Mammary epithelial cell (primary cell): ENCODE results near the gene GOLGA7B.

Source experiments
- EZH2 ChIP-seq: IDR thresholded peaks from 2 replicates; pipeline ENCODE4 v1.6.1; 2012; ENCODE audit warnings: low read length, inconsistent platforms, borderline replicate concordance
- TF ChIP-seq, protein P1 (sequence below), 2 donors: IDR thresholded peaks in 1 of 2; conservative IDR thresholded peaks in 1 of 2; 2 replicates each; pipeline ENCODE4 v1.5.1; 2011 to 2012; ENCODE audit warnings: inconsistent platforms in 2 of 2, low read length in 2 of 2, mild to moderate bottlenecking in 2 of 2, control low read depth in 1 of 2, low read depth in 1 of 2; ENCODE audit not compliant: insufficient read depth in 1 of 2; ENCODE audit errors: extremely low read depth in 1 of 2

DNA sequence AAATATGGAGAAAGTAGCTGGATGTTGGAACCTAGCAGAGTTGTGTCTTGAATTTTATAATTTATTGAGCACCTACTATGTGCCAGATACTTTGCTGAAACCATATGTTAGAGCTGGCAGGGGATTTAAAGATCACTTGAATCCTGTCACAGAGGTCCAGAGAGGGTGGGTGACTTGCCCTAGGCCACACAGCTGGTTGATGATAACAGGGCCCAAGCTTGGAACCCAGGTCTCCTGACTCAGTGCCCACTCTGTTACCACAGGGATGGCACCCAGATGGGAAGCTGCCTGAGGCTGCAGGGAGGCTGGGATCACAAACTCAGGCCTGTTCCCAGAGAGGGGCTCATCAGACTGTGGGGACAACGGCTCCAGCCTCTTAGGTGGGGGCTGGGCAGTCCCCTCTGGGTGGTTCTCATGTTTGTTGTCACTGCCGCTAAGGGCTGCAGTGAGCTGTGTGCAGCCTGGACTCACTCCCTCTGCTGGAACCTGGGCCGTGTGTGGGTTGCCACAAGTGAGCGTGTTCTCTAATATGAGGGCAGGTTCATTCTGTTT, 18.6 kb downstream of the GOLGA7B start:
- TF ChIP-seq, protein P1, sequence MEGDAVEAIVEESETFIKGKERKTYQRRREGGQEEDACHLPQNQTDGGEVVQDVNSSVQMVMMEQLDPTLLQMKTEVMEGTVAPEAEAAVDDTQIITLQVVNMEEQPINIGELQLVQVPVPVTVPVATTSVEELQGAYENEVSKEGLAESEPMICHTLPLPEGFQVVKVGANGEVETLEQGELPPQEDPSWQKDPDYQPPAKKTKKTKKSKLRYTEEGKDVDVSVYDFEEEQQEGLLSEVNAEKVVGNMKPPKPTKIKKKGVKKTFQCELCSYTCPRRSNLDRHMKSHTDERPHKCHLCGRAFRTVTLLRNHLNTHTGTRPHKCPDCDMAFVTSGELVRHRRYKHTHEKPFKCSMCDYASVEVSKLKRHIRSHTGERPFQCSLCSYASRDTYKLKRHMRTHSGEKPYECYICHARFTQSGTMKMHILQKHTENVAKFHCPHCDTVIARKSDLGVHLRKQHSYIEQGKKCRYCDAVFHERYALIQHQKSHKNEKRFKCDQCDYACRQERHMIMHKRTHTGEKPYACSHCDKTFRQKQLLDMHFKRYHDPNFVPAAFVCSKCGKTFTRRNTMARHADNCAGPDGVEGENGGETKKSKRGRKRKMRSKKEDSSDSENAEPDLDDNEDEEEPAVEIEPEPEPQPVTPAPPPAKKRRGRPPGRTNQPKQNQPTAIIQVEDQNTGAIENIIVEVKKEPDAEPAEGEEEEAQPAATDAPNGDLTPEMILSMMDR (conservative IDR thresholded peaks at IDR 0.05 in 1 of 2, IDR thresholded peaks at IDR 0.05 in 1 of 2; ENCODE audit: extremely low read depth in 1 of 2, insufficient read depth in 1 of 2, low read depth in 1 of 2, low read length in 2 of 2) = no peak
- TF ChIP-seq EZH2 = no peak
